ENCODE data around the gene SNAPC1.

Gene SNAPC1

GRCh38 chr14:61736751-61737150 lies 25.5 kb upstream of the SNAPC1 start:
- TF ChIP-seq TCF12 (IDR thresholded peaks at IDR 0.05; ENCODE audit: low read depth) (no peak), FOXM1 (IDR thresholded peaks at IDR 0.05; ENCODE audit: borderline replicate concordance, low read depth) (no peak), CEBPB (IDR thresholded peaks at IDR 0.05) (no peak), NFIC (IDR thresholded peaks at IDR 0.05) (no peak), RAD21 (IDR thresholded peaks at IDR 0.05; ENCODE audit: low read depth) (no peak), TEAD4 (IDR thresholded peaks at IDR 0.05) (no peak), EP300 (IDR thresholded peaks at IDR 0.05; ENCODE audit: borderline replicate concordance) (no peak), MAX (IDR thresholded peaks at IDR 0.05) (no peak), ZBTB7A (IDR thresholded peaks at IDR 0.05; ENCODE audit: low read depth) (no peak), YY1 (IDR thresholded peaks at IDR 0.05; ENCODE audit: low read depth) (no peak), EGR1 (IDR thresholded peaks at IDR 0.05) (no peak), TAF1 (IDR thresholded peaks at IDR 0.05; ENCODE audit: low read depth) (no peak)
- TF ChIP-seq, protein P1, sequence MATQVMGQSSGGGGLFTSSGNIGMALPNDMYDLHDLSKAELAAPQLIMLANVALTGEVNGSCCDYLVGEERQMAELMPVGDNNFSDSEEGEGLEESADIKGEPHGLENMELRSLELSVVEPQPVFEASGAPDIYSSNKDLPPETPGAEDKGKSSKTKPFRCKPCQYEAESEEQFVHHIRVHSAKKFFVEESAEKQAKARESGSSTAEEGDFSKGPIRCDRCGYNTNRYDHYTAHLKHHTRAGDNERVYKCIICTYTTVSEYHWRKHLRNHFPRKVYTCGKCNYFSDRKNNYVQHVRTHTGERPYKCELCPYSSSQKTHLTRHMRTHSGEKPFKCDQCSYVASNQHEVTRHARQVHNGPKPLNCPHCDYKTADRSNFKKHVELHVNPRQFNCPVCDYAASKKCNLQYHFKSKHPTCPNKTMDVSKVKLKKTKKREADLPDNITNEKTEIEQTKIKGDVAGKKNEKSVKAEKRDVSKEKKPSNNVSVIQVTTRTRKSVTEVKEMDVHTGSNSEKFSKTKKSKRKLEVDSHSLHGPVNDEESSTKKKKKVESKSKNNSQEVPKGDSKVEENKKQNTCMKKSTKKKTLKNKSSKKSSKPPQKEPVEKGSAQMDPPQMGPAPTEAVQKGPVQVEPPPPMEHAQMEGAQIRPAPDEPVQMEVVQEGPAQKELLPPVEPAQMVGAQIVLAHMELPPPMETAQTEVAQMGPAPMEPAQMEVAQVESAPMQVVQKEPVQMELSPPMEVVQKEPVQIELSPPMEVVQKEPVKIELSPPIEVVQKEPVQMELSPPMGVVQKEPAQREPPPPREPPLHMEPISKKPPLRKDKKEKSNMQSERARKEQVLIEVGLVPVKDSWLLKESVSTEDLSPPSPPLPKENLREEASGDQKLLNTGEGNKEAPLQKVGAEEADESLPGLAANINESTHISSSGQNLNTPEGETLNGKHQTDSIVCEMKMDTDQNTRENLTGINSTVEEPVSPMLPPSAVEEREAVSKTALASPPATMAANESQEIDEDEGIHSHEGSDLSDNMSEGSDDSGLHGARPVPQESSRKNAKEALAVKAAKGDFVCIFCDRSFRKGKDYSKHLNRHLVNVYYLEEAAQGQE (IDR thresholded peaks at IDR 0.05; ENCODE audit: low read depth), result no peak

DNA sequence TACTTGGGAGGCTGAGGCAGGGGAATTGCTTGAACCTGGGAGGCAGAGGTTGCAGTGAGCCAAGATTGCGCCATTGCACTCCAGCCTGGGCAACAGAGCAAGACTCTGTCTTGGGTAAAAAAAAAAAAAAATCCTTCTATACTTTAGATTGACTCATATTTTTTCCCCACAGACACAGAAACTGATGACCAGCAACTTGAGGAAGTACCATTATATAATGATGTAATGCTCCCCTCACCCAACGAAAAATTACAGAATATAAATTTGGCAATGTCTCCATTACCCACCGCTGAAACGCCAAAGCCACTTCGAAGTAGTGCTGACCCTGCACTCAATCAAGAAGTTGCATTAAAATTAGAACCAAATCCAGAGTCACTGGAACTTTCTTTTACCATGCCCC lies 24.3 kb upstream of the SNAPC1 start:
- TF ChIP-seq, protein P1 (IDR thresholded peaks at IDR 0.05; ENCODE audit: low read depth), result no peak
- TF ChIP-seq NFIC (IDR thresholded peaks at IDR 0.05) (no peak), RAD21 (IDR thresholded peaks at IDR 0.05; ENCODE audit: low read depth) (no peak), EGR1 (IDR thresholded peaks at IDR 0.05) (no peak), CREB1 (IDR thresholded peaks at IDR 0.05; ENCODE audit: low read depth) (no peak), TAF1 (IDR thresholded peaks at IDR 0.05; ENCODE audit: low read depth) (no peak), MAX (IDR thresholded peaks at IDR 0.05) (no peak), TEAD4 (IDR thresholded peaks at IDR 0.05) (no peak), CEBPB (IDR thresholded peaks at IDR 0.05) (no peak), FOXM1 (IDR thresholded peaks at IDR 0.05; ENCODE audit: borderline replicate concordance, low read depth) (no peak), TCF12 (IDR thresholded peaks at IDR 0.05; ENCODE audit: low read depth) (no peak), YY1 (IDR thresholded peaks at IDR 0.05; ENCODE audit: low read depth) (no peak), EP300 (IDR thresholded peaks at IDR 0.05; ENCODE audit: borderline replicate concordance) (no peak), ZBTB7A (IDR thresholded peaks at IDR 0.05; ENCODE audit: low read depth) (no peak)
- TF ChIP-seq, protein P2, sequence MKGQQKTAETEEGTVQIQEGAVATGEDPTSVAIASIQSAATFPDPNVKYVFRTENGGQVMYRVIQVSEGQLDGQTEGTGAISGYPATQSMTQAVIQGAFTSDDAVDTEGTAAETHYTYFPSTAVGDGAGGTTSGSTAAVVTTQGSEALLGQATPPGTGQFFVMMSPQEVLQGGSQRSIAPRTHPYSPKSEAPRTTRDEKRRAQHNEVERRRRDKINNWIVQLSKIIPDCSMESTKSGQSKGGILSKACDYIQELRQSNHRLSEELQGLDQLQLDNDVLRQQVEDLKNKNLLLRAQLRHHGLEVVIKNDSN (IDR thresholded peaks at IDR 0.05), result no peak

DNA sequence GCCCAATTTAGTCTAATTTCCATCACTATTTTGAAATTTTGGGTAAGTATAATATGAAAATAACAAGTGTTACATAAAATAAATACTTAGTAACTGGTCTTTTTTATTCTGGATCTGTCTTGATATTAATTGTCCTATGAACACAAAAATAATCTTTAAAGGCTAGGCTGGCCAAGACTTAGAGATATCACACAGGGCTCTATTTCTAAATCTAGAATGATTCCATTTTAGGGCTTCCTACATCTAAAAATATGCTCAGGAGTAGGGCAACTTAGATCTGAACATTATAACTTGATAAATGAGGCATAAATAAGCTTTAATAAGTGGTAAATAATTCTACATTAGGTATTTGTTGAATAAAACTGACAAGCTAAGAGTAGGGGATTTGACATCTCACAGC lies 23.1 kb upstream of the SNAPC1 start:
- TF ChIP-seq EP300 (IDR thresholded peaks at IDR 0.05; ENCODE audit: borderline replicate concordance) (no peak), EGR1 (IDR thresholded peaks at IDR 0.05) (no peak), MAX (IDR thresholded peaks at IDR 0.05) (no peak), TCF12 (IDR thresholded peaks at IDR 0.05; ENCODE audit: low read depth) (no peak), FOXM1 (IDR thresholded peaks at IDR 0.05; ENCODE audit: borderline replicate concordance, low read depth) (no peak), TEAD4 (IDR thresholded peaks at IDR 0.05) (no peak), CREB1 (IDR thresholded peaks at IDR 0.05; ENCODE audit: low read depth) (no peak), ZBTB7A (IDR thresholded peaks at IDR 0.05; ENCODE audit: low read depth) (no peak), RAD21 (IDR thresholded peaks at IDR 0.05; ENCODE audit: low read depth) (no peak), NFIC (IDR thresholded peaks at IDR 0.05) (no peak), TAF1 (IDR thresholded peaks at IDR 0.05; ENCODE audit: low read depth) (no peak), YY1 (IDR thresholded peaks at IDR 0.05; ENCODE audit: low read depth) (no peak), CEBPB (IDR thresholded peaks at IDR 0.05) (no peak)
- TF ChIP-seq, protein P2 (IDR thresholded peaks at IDR 0.05), result no peak
- TF ChIP-seq, protein P1 (IDR thresholded peaks at IDR 0.05; ENCODE audit: low read depth), result no peak

GRCh38 chr14:61742371-61742770 lies 19.8 kb upstream of the SNAPC1 start:
- TF ChIP-seq EGR1 (IDR thresholded peaks at IDR 0.05) (no peak), NFIC (IDR thresholded peaks at IDR 0.05) (no peak), ZBTB7A (IDR thresholded peaks at IDR 0.05; ENCODE audit: low read depth) (no peak), CREB1 (IDR thresholded peaks at IDR 0.05; ENCODE audit: low read depth) (no peak), TAF1 (IDR thresholded peaks at IDR 0.05; ENCODE audit: low read depth) (no peak), FOXM1 (IDR thresholded peaks at IDR 0.05; ENCODE audit: borderline replicate concordance, low read depth) (no peak), MAX (IDR thresholded peaks at IDR 0.05) (no peak)
- TF ChIP-seq, protein P2 (IDR thresholded peaks at IDR 0.05), result no peak

Measured in Ishikawa (cell line).